HepG2 (cell line): Measurements from ENCODE around the gene GALNT16. TPM values are rescaled to one million over a fixed set of nuclear protein-coding genes. Genes with fewer than 3 reads are reported as not detected.

Experiments used
- ATAC-seq: fragments of 200-7000 bp; cut with Tn5 transposase; 3 replicates; pipeline ENCODE4 v1.9.1; 2020; ENCODE audit warnings: mild to moderate bottlenecking, moderate library complexity
- BruUV-seq: library from RNA; stranded (reverse); fragments of 400-500 nt; replicated peaks from 2 replicates; lab custom pipeline; 2021; lab: Mats Ljungman, UMichigan
- CTCF ChIA-PET: fragments of 300-600 bp; formaldehyde crosslinking; extraction: SDS; loops from one replicate; lab custom pipeline; 2021; ENCODE audit warnings: low total read pairs, inconsistent platforms, low intra/inter-chr PET ratio; lab: Yijun Ruan, JAX
- POLR2A ChIA-PET: fragments of 350-600 bp; sonication (Branson Sonifier 250); formaldehyde crosslinking; loops from one replicate; lab custom pipeline; 2020; ENCODE audit warnings: antibody characterized with exemption, inconsistent platforms; lab: Yijun Ruan, JAX
- DNase-seq: peaks from one replicate; pipeline ENCODE4 v3.0.0-alpha.2; 2015; ENCODE audit warnings: low spot score
- FAIRE-seq: peaks from 3 replicates; lab custom pipeline; 2011; peaks lifted over from hg19 to GRCh38; lab: Jason Lieb, UNC
- H2AFZ ChIP-seq: one replicate; pipeline ENCODE4 v1.6.1; 2011; ENCODE audit warnings: low read length, inconsistent platforms
- H3K27ac ChIP-seq: fragments of 300-600 bp; 3 replicates; pipeline ENCODE4 v1.8.0; 2011; ENCODE audit warnings: mixed run types, mild to moderate bottlenecking, mixed read lengths, low read length, inconsistent platforms; ENCODE audit not compliant: insufficient read depth; ENCODE audit errors: extremely low read length
- H3K27me3 ChIP-seq, 2 experiments: fragments of 200-600 bp in 1 of 2; 2 replicates in 1 of 2; 3 replicates in 1 of 2; pipeline versions ENCODE4 v1.6.0 to v1.8.0; 2011; ENCODE audit warnings: low read length in 2 of 2, mild to moderate bottlenecking in 2 of 2, moderate library complexity in 2 of 2, inconsistent platforms in 1 of 2; ENCODE audit not compliant: insufficient read depth in 2 of 2, control insufficient read depth in 1 of 2
- H3K36me3 ChIP-seq, 2 experiments: fragments of 200-600 bp in 1 of 2; replicated peaks in 1 of 2; 2 replicates in 1 of 2; 3 replicates in 1 of 2; pipeline versions ENCODE4 v1.5.1 to v1.8.0; 2011; ENCODE audit warnings: low read length in 2 of 2, inconsistent platforms in 1 of 2; ENCODE audit not compliant: insufficient read depth in 2 of 2, control insufficient read depth in 1 of 2
- H3K4me1 ChIP-seq: 2 replicates; pipeline ENCODE4 v1.5.1; 2012; ENCODE audit warnings: low read length, inconsistent platforms; ENCODE audit not compliant: insufficient read depth
- H3K4me2 ChIP-seq: 2 replicates; pipeline ENCODE4 v1.6.0; 2011; ENCODE audit warnings: low read depth, low read length, inconsistent platforms
- H3K4me3 ChIP-seq, 3 experiments: fragments of 200-600 bp in 1 of 3; sonication (generic), shearing (Covaris generic) in 1 of 3; replicated peaks in 1 of 3; 2 replicates each; pipeline ENCODE4 v1.5.1; 2011 to 2016; ENCODE audit warnings: low read length in 3 of 3, inconsistent platforms in 2 of 3, low read depth in 2 of 3, mild to moderate bottlenecking in 2 of 3, control low read depth in 1 of 3, mixed read lengths in 1 of 3; ENCODE audit not compliant: insufficient read depth in 1 of 3
- H3K79me2 ChIP-seq: one replicate; pipeline ENCODE4 v1.6.1; 2011; ENCODE audit warnings: low read length, inconsistent platforms; ENCODE audit not compliant: insufficient read depth
- H3K9ac ChIP-seq: 2 replicates; pipeline ENCODE4 v1.6.0; 2011; ENCODE audit warnings: mild to moderate bottlenecking, low read depth, low read length, inconsistent platforms; ENCODE audit not compliant: insufficient read depth
- H3K9me3 ChIP-seq: 2 replicates; pipeline ENCODE4 v1.5.1; 2012; ENCODE audit warnings: mild to moderate bottlenecking, low read length
- H4K20me1 ChIP-seq: 2 replicates; pipeline ENCODE4 v1.6.0; 2011; ENCODE audit warnings: inconsistent platforms, mild to moderate bottlenecking, low read length, moderate library complexity; ENCODE audit not compliant: insufficient read depth
- KAT2B ChIP-seq: fragments of 150-350 bp; IDR thresholded peaks from 2 replicates; pipeline ENCODE4 v1.6.1; 2014; ENCODE audit warnings: low read depth, low read length, borderline replicate concordance
- POLR2AphosphoS5 ChIP-seq: IDR thresholded peaks from 2 replicates; pipeline ENCODE4 v1.6.1; 2012; ENCODE audit warnings: low read depth, low read length
- ZNF329 ChIP-seq: sonication (generic); formaldehyde crosslinking; IDR thresholded peaks from 2 replicates; pipeline ENCODE4 v1.9.0; 2021; ENCODE audit warnings: low read depth, mild to moderate bottlenecking, missing genetic modification reagents
- WGBS: methylation state at CpG from one replicate; pipeline ENCODE4 v1.1.6; 2017; ENCODE audit warnings: low lambda C conversion rate; 5-methylcytosine and 5-hydroxymethylcytosine counted together
- in situ Hi-C: cut with HindIII; loops from 2 replicates; pipeline ENCODE4 v1.10.0; 2017; ENCODE audit warnings: low pct_unique_long_range_greater_than_20kb; ENCODE audit not compliant: extremely low pct_ligation_motif_present
- intact Hi-C: fragments of 100-400 bp; cut with micrococcal nuclease; formaldehyde crosslinking; loops from one replicate; pipeline ENCODE4 v1.10.0; 2022; ENCODE audit not compliant: unreplicated experiment
- polyA plus RNA-seq, 8 experiments: library from polyadenylated mRNA; depleted of rRNA in 3 of 8; stranded (reverse) in 7 of 8; unstranded in 1 of 8; fragments of >200 nt; fragmentation: Illumina TruSeq in 4 of 8; extraction: Trizol in 4 of 8; gene quantifications; 2 replicates each; pipeline versions ENCODE4 v1.2.1 to v1.2.3, GENCODE V29; 2011 to 2016; ENCODE audit warnings: low read depth in 4 of 8, missing spikeins in 1 of 8, mixed read lengths in 1 of 8; ENCODE audit not compliant: insufficient read depth in 1 of 8
- total RNA-seq, 5 experiments: library from RNA; depleted of rRNA; stranded (reverse); fragments of >200 nt; fragmentation: Illumina TruSeq; extraction: Trizol; gene quantifications; 2 replicates each; pipeline ENCODE4 v1.2.3, GENCODE V29; 2016; ENCODE audit warnings: low read depth in 1 of 5
- TF ChIP-seq, protein P1 (sequence below): sonication (generic); formaldehyde crosslinking; IDR thresholded peaks from 2 replicates; pipeline ENCODE4 v1.5.0; 2020; ENCODE audit warnings: mild to moderate bottlenecking, missing genetic modification reagents

Gene GALNT16
- total and polyA plus RNA-seq, 2 of the 13 experiments (the other 11 are each of a cell fraction or from before 2014, with no cell fraction given), result 0.54 to 0.82 TPM

DNA sequence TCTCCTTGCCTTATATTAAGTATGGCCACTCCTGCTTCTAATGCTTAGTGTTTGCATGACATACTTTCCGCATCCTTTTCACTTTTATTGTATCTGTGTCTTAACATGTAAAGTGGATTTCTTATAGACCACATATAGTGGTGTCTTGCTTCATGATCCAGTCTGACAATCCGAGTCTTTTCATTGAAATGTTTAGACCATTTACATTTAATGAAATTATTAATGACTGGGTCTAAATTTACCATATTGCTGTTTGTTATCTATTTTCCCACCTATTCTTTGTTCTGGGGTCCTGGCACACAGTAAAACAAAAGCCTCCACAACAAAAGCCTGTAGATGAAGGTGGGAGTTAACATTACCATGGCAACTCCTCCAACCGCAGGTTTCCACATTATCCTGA lies 115.2 kb downstream of the GALNT16 start:
- ChIA-PET POLR2A (no interaction called here), CTCF (no interaction called here)
- ATAC-seq (no peak), FAIRE-seq (no peak), DNase-seq (no peak)
- Histone ChIP-seq H2AFZ (no peak overlapping the region), H3K79me2 (no peaks in the 10 kb centered on the region), H3K9me3 (no peaks in the 10 kb centered on the region), H3K4me1 (0 out of 2 replicates have a peak, but pooled peaks cover 9% of the 10 kb centered on the region), H3K36me3 (peaks cover 2 to 24% of the 10 kb centered on the region in 2 experiments; a peak in 4 of 5 replicates), H3K27me3 (no peaks in the 10 kb centered on the region), H3K4me2 (no peak overlapping the region), H3K4me3 (no peak overlapping the region), H3K9ac (no peak overlapping the region), H3K27ac (no peak overlapping the region), H4K20me1 (no peaks in the 10 kb centered on the region; the same call in 1 of the 2 replicates)
- intact Hi-C loops (no loop called here), in situ Hi-C loops (no loop called here)
- no TSS peak for BruUV-seq
- TF ChIP-seq KAT2B (no peak), POLR2AphosphoS5 (0 out of 2 replicates have a peak, but pooled peaks have one; percentile 16)
- WGBS, result 65% methylated on average over 3 of the region's 3 CpGs

GRCh38 chr14:69375722-69376121 lies 115.8 kb downstream of the GALNT16 start:
- BruUV-seq, result no TSS peak
- 93% methylated on average over 5 of the region's 5 CpGs for WGBS
- intact Hi-C loops, result no loop called here
- ChIA-PET POLR2A (interaction anchor here (1.6 kb wide), 1 partner anchor 23 kb away, joined by 12 read pairs; the partner anchor contains the start of genes ERH and SLC39A9), CTCF (no interaction called here)
- FAIRE-seq, result no peak
- Histone ChIP-seq H3K36me3 (peaks cover 4 to 30% of the 10 kb centered on the region in 2 experiments), H3K79me2 (no peaks in the 10 kb centered on the region), H3K4me1 (0 out of 2 replicates have a peak, but pooled peaks cover 9% of the 10 kb centered on the region), H4K20me1 (no peaks in the 10 kb centered on the region; the same call in 1 of the 2 replicates), H2AFZ (no peak overlapping the region), H3K9ac (no peak overlapping the region), H3K27ac (no peak overlapping the region), H3K27me3 (no peaks in the 10 kb centered on the region), H3K9me3 (no peaks in the 10 kb centered on the region), H3K4me2 (no peak overlapping the region), H3K4me3 (no peak overlapping the region)
- TF ChIP-seq, protein P1, sequence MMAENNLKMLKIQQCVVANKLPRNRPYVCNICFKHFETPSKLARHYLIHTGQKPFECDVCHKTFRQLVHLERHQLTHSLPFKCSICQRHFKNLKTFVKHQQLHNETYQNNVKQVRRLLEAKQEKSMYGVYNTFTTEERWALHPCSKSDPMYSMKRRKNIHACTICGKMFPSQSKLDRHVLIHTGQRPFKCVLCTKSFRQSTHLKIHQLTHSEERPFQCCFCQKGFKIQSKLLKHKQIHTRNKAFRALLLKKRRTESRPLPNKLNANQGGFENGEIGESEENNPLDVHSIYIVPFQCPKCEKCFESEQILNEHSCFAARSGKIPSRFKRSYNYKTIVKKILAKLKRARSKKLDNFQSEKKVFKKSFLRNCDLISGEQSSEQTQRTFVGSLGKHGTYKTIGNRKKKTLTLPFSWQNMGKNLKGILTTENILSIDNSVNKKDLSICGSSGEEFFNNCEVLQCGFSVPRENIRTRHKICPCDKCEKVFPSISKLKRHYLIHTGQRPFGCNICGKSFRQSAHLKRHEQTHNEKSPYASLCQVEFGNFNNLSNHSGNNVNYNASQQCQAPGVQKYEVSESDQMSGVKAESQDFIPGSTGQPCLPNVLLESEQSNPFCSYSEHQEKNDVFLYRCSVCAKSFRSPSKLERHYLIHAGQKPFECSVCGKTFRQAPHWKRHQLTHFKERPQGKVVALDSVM (CRISPR knock-in tag), result 0 out of 2 replicates have a peak, but pooled peaks have one; percentile 77
- TF ChIP-seq ZNF329 (CRISPR knock-in tag), result no peak
- no peak for ATAC-seq
- in situ Hi-C loops, result no loop called here
- DNase-seq, result no peak
